GM18909 (cell line): Measurements from ENCODE around the gene SLIT3.

Source experiments
- ATAC-seq: cut with Tn5 transposase; IDR thresholded peaks from one replicate; pipeline ENCODE4 v1.9.1; 2021; ENCODE audit warnings: mild to moderate bottlenecking; ENCODE audit not compliant: unreplicated experiment, poor library complexity

The SLIT3 gene

DNA sequence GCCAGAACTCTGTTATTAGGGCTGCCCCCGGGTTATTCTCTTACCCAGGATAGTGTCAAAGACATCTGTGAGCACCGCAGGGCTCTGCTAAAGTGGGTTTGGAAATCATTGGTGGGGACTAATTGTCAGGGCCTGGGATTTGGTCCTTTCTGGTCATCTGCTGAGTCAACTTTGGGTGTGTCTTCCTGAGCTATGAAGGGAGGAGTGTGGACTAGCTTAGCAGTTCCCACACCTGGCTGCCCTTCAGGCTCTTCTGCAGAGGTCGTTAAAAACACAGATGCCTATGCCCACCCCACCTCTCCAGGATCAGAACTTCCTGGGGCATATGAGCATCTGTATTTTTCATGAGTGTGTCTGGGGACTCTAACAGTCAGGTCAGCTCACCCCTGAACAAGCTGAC is 352.2 kb downstream of the SLIT3 start:
- no peak for ATAC-seq

DNA sequence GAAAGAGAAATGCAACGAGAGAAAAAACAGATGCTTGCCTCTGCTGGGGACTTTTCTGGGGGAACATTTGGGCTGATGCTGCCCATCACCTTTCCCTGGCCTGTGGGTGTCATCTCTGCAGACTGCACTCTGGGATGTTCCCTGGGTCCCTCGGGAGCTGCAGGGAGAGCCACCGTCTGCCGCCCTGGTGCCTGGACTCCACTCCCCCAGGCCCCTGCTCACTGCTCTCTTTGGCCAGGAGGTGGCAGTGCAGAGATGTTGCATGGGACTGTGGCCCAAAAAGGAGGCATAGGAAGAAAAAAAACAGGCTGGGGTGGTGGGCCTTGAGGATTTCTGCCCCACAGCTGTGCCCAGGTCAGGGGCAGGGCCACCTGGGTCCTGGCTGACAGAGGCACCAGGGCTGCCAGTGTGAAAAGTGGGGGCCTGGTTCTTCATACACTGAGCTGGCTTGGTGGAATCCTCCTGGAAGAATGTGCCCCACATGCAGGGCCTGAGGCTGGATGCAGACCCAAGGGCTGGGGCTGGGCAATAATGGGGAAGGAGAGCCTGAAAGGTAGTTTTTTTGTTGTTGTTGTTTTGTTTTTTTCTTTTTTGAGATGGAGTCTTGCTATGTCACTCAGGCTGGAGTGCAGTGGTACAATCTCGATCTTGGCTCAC is 353.6 kb downstream of the SLIT3 start:
- ATAC-seq = peak; percentile 71

DNA sequence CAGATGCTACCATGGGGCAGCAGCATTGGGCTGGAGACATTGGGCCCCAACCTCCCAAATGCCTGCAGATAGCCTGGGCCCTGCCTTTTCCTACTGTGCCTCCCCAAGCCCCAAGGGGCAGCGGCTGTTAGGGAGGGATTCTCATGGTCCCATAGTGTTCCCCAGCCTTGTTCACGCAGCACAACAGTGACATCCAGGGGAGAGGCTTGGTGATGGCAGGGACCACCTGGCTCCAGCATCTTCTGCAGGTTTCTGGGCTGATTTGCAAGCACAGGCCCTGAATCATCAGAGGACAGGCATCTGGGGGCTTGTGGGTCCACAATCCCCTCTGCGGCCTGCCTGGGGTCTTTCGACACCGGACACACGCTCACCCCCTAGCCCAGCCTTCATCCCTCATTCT is 354.6 kb downstream of the SLIT3 start:
- no peak for ATAC-seq

DNA sequence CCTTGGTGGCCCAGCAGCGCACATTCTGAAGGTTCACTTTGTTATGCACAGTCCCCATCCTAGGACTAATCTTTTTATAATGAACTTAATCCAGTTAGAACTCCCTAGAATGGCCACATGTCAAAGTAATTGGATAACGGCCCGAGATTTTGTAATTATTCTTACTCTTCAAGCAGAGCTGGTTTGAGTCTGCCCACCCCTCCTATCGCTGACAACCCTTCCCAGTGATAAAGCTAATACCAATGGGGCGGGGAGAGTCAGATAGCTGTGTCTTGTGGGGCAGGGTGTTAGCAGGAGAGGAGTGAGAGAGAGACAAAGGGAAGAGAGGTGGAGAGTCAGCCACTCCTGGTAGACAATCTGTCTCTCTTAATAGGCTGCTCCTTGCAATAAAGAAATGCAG is 356.9 kb downstream of the SLIT3 start:
- ATAC-seq = no peak

DNA sequence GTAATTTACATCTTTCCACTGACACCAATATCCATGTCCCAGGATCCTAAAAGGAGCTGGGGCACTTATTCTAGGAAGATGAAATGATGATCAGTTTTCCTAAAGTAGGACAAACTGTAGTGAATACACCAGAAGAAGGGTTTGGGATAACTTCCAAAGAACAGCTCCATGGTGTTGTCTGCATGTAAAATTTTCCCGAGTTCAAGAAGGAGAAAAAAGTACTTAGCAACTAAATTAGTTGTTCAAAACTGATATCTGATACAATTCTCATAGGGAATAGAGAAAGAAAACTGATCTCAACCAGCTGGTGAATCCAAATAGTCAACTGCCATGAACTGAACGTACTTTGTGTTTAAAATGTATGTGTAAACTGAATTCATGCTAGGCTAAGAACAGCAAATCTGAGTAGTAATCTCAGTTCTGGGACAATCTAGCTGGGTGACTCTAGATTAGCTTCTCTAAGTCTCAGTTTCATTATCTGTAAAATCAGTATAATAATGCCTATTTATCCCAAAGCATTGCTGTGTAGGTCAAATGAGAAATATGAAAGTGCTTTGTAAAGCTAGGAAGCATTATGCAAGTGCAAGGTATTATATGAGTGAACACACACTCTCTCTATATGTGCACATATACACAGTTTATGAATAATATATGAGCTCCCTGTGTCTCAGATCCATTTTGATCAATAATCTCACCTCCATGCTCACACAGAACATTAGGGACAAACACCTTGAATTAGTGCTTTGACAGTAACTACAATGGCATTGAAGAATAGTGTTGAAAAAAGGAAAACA is 357.7 kb downstream of the SLIT3 start:
- no peak for ATAC-seq

DNA sequence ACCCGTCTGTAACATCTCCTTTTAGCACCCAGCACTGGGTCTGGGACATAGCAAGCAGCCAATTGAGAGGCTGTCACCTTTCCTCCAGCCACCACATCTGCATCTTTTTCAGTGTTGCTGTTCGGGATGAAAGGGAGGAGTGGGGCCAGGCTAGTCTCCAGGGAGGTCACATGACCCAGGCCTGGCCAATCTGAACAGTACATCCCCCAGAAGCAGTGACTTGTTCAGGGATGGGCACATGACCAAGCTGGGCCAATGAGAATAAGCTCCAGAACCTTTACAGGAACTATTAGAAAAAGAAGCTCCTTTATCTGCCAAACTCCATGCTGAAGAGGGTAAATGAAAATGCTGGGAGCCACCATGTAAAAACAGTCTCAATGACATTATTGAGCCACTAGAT is 359.0 kb downstream of the SLIT3 start:
- no peak for ATAC-seq

DNA sequence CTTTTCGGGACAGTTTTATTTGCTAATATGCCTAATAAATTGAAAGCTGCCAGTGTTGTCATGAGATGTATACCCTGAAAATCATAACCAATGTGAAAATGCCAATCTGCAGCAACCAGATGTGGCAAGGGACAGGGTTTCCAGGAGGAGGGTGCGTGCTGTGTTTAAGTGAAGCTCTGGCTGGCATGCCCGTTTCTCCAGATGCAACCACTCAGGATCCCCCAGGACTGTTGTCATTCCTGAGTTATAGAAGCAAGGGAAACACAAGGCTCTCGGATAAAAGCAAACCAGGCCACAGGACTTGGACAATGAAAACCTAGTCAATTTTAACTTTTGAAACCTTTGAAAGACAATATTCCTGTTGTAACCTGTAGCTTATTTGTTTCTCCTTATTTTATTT is 360.2 kb downstream of the SLIT3 start:
- ATAC-seq = no peak

DNA sequence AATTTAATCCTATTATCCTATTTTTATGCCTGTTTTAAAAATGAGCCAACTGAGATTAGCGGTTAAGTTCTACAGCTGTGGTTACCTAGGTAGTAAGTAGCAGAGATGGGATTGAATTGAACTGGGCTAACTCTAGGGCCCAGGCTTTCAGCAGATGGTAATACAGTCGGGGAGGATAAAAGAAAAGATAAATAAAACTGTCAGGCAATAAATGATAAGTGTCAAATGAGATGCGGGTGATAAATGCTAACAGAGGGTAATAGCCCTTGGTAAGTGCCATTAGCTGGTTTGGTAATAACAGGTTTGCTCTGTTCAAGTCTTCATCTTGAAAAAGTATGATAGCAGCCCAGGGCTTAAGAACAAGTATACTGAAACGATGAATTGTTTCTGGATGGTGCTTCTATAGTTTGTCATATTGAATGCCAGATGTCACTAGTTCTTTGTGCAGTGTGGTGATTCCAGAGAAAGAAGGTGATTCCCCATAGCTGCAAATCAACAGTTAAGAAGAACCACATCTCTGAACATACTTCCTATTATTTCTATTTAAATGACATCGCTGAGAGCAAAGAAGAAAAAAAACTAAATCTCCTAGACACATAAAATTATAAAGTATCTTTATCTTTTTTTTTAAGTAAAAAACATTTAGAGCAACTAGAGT is 360.9 kb downstream of the SLIT3 start:
- ATAC-seq = no peak

DNA sequence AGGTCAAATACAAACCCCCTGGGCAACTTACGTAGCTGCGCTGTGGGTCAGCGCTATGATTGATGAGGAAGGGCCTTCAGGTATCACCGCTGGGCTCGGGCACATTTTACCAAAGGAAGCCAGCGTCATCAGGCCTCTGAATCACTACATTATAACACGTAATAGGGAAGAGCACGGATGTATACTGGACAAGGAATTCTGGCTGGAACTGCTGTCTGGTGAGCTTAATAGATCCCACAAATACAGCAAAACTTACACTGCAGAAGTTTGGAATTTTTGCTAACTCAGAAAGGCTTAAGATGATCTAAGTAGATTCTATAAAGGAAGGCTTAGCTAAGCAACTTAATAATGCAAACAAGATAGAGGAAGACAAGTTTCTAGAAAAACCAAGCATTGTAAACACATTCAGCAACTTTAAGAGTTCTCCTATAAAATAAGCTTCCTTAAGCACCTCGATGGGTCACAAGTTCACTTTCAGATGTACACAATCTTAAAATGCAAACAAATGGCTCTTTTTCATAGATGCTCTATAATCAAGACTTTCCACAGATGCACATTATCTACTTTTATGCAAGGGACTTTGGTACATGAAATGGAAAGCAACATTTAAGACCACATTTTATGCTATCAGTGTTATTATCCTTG is 361.7 kb downstream of the SLIT3 start:
- no peak for ATAC-seq

DNA sequence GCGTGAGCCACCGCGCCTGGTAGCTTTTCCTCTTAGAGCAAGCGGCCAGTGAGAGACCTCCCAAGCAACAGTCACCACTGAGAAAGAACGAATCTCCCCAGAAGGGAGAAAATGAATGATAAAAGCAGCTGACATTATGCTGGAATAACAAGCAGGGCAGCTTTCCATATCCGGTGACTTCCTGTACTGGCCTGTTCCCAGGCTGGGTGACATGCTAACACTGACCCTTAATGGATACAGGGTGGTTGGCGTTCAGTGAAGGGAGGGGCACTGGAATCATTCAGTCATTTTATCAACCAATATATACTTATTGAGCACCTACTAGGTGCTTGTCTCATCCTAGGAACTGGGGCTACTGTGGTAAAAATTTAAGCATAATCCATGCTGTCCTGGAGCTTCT is 364.4 kb downstream of the SLIT3 start:
- no peak for ATAC-seq

DNA sequence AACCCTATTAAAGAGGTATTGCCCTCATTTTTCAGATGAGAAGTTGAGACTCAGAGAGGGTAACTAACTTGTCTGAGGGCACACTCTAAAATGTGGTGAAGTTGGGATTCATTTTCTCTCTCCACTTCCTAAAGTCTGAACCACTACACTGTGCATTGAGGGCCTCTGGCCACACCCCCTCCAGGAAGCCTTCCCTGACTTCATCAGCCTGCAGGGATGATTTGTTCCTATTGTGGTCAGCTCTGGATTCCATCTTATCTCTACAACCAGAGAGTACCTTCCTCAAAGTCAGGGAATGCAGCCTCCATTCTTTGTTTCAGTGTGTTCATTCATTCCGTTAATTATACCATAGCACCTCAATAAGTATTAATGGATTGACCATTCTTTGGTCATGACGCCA is 365.8 kb downstream of the SLIT3 start:
- ATAC-seq = no peak

DNA sequence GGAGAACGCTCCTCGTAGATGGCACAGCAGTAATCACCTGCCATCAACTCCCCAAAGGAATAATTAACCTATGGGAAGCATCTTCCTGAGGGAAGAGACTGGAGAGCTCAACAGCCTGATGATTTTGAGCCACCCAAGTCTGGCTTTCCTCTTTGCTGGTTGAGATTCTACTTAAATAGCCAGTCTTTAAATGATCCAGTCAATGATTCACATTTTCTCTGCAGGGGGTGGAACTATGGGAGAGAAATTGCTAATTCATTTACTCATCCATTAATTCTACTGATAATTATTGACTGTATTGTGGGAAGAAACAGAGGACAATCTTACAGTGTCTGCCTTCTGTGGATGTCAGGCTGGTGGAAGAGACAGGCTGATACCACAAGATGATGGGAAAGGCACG is 366.8 kb downstream of the SLIT3 start:
- no peak for ATAC-seq

DNA sequence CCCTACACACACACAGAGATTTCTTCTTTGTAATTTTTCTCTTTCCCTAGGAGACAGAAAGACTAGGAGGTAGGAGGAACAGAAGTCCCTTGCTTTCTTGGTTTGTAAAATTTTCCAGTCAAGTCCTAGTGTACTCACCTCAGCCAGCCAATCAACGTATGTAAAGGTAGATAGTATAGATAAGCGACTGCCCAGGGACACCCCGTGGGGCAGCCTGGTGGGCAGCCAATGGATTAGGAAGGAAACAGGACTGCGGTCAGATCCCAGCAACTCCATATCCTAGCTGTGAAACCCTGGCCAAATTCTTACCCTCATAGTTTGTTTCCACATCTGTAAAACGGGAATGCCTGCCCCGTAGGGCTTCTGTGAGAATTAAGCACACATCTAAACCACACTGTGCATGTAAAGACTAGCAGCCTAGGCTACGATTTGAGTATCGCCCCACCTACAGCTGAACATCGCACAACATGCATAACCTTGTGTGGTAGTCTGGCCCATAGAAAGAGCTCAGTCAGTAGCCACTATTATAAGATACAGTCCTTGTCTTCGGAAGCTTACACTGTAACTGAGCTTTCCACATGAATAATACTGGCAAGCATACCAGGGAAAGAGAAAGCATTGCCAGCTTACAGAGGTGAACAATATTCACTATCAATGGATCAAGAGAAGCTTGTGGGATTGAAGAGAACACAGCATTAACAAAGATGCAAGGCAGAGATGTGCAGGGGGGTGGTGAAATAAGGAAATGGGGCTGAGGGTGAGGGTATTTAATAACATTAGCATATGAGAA is 368.3 kb downstream of the SLIT3 start:
- ATAC-seq = no peak

DNA sequence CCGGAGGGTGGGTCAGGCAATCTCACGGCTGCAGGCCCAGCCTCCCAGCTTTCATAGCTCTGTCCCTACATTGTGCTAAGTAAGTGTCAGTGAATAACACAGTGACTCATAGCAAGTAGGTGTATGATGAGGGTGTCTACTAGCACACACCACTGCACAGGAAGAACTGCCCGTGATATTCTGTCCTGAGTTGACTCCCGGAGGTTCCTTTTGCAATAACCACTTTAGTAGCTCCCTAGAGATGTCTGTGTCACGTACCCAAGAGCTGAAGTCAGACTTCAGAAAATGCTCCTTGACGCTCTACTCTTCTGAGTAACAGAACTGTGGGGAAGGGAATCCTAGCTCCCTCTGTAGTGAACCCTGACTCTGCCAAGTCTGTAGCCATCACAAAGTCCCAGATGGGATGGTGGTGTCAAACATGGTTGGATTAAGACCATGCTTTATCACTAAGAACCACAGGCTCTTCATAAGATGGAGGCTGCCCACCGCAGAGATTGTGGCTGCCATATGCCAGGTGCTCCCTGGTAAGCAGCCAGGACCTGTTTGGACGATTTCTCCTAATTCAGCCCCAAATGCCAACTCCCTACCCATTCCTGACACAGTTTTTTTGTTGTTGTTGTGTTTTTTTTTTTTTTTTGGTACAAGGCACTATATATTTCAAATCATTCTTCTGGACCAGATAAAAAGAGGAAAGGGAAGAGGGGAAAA is 369.1 kb downstream of the SLIT3 start:
- no peak for ATAC-seq

DNA sequence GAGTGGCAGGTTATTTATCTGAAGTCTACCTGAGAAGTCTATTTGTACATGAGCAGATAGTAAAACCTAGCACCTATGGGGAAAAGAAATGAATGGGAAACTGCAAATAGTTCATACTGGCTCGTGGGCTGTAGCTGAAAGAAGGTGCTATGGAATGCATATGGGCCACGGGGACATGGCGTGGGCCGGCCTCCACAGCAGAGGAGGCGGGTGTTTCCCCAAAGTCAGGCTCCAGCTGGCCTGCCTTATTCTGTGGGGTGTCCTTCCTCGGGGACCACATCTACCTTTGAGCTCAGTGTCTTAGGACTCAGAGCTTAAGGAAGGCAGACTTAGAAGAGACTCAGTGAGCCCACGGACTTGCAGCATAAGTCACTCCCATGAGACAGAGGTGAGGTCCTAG is 371.3 kb downstream of the SLIT3 start:
- no peak for ATAC-seq

DNA sequence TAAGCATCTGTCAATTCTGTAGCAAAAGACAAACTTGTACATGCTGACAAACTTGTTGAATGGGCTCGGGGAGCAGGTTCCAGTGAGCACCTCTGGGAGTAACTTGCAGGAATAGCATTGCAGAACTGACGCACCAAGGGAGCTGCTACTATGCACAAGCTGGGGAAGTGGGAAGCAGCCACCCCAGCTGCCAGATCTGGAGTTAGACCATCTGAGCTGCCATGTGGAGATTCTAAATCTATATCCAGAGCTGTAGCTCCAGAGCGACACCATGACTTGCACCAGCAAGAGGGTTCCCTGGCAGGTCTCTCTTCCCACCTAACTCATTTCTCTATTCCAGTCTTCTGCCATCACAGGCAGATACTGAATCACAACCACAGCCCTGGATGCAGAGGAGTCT is 375.8 kb downstream of the SLIT3 start:
- ATAC-seq = no peak

DNA sequence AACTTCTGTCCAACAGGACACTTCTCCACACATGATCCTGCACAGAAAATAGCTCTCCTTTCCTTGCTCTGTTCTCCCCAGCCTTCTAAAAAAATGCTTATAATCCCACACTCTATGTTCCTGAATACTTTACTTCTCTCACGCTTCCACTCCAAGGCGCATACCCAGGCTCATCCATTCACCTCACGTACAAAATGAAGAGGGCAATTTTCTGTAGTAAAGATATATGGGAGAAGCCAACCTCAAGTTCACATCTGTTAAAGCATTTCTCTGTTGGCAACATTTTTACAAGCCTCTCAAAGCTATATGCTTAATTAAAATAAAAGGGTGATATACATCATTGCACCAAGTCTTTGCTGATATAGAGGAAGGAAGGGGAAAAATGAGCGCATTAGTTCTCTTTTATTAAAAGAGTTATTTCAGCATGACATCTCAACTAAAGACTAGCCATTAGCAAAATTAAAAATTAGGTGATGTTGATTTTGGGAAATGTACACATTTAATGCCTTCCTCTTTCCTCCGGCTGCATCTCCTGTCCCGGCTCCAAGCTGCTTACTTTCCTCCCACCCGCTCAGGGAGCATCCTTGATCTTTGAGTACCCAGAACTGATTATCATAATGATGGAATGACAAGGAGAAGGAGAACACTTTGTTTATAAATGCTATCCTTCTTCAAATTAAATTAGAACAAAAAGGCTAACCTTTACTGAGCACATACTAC is 379.6 kb downstream of the SLIT3 start:
- ATAC-seq = no peak

DNA sequence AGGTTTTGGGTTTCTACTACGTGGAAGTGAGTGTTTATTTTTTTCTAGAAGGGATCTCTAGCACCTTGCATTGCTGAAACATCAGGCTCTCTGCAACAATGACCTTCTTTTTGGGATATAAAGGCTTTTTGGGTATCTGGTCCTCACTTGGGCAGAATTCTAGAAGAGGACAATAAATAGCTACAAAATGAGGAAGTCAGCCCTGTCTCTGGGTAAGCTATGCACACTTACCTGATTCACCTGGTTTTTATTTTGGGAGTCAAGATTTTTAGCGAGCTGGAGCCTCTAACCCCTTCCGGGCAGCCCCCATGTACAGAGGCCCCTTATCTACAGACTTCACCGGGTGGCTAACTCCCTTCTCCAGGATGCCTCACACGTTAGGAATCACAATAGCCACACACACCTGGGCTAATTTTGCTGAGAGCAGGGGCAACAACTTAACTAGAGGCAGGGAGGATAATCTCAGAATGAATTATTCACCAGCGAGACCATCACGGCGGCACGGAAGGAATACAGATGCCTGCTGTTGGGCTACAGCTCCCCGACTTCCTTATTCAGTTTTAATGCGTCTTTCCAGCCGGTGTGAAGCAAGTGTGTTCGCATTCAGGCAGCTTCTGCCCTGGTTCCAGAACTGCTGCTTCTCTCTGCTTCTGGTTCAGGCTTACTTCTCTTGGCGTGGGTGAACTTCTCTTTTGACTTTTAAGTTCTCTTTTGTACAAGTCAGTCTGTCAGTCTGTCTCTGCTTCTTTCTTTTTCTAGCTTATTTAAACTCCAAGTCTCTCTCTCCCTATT is 380.7 kb downstream of the SLIT3 start:
- ATAC-seq = no peak
